GM23248 (cell line): Measurements from ENCODE around the gene CEP290. TPM values are rescaled to one million over a fixed set of nuclear protein-coding genes. Genes with fewer than 3 reads are reported as not detected.

ENCODE experiments used
- DNase-seq: peaks from one replicate; pipeline ENCODE4 v3.0.0-alpha.2; 2015
- H2AFZ ChIP-seq: fragments of 200-600 bp; sonication (generic); 2 replicates; pipeline ENCODE4 v1.6.1; 2016; ENCODE audit warnings: antibody characterized with exemption
- H3F3A ChIP-seq: fragments of 200-600 bp; sonication (generic); 2 replicates; pipeline ENCODE4 v1.6.1; 2016; ENCODE audit warnings: mild to moderate bottlenecking, antibody characterized with exemption, mixed run types; ENCODE audit not compliant: insufficient read depth
- H3K27ac ChIP-seq: fragments of 200-600 bp; sonication (generic); 2 replicates; pipeline ENCODE4 v1.5.1; 2016; ENCODE audit warnings: mild to moderate bottlenecking
- H3K27me3 ChIP-seq: fragments of 200-600 bp; sonication (generic); replicated peaks from 2 replicates; pipeline ENCODE4 v1.6.1; 2016; ENCODE audit warnings: mild to moderate bottlenecking; ENCODE audit not compliant: insufficient read depth
- H3K36me3 ChIP-seq: fragments of 200-600 bp; sonication (generic); 2 replicates; pipeline ENCODE4 v1.6.1; 2016; ENCODE audit warnings: low read depth, mild to moderate bottlenecking
- H3K4me1 ChIP-seq: fragments of 200-600 bp; sonication (generic); 2 replicates; pipeline ENCODE4 v1.6.1; 2016; ENCODE audit warnings: mild to moderate bottlenecking; ENCODE audit not compliant: insufficient read depth
- H3K4me2 ChIP-seq: fragments of 200-600 bp; sonication (generic); one replicate; pipeline ENCODE4 v1.6.1; 2016; ENCODE audit warnings: mild to moderate bottlenecking; ENCODE audit not compliant: unreplicated experiment
- H3K4me3 ChIP-seq: fragments of 200-600 bp; sonication (generic); 2 replicates; pipeline ENCODE4 v1.5.1; 2016; ENCODE audit warnings: mild to moderate bottlenecking
- H3K79me2 ChIP-seq: fragments of 200-600 bp; sonication (generic); 2 replicates; pipeline ENCODE4 v1.6.1; 2016; ENCODE audit warnings: mild to moderate bottlenecking; ENCODE audit not compliant: insufficient read depth
- H3K9ac ChIP-seq: fragments of 200-600 bp; sonication (generic); 2 replicates; pipeline ENCODE4 v1.6.1; 2016; ENCODE audit warnings: mild to moderate bottlenecking
- H3K9me2 ChIP-seq: fragments of 200-600 bp; sonication (generic); 2 replicates; pipeline ENCODE4 v1.6.1; 2016; ENCODE audit warnings: mixed run types, mild to moderate bottlenecking, moderate library complexity; ENCODE audit not compliant: insufficient read depth
- H3K9me3 ChIP-seq: fragments of 200-600 bp; sonication (generic); one replicate; pipeline ENCODE4 v1.6.1; 2017; ENCODE audit warnings: low read depth
- H4K20me1 ChIP-seq: fragments of 200-600 bp; sonication (generic); 2 replicates; pipeline ENCODE4 v1.6.0; 2016; ENCODE audit not compliant: insufficient read depth
- EZH2 ChIP-seq: fragments of 200-600 bp; sonication (generic); IDR thresholded peaks from 2 replicates; pipeline ENCODE4 v1.6.1; 2018; ENCODE audit warnings: antibody characterized with exemption, mild to moderate bottlenecking; ENCODE audit not compliant: insufficient read depth, poor library complexity, severe bottlenecking
- EZH2phosphoT487 ChIP-seq: fragments of 200-600 bp; sonication (generic); IDR thresholded peaks from 2 replicates; pipeline ENCODE4 v1.6.1; 2018; ENCODE audit warnings: antibody characterized with exemption, moderate library complexity, mild to moderate bottlenecking, low read depth; ENCODE audit not compliant: insufficient read depth
- WGBS, 2 experiments: methylation state at CpG; one replicate each; pipeline ENCODE4 v1.1.6; 2015 to 2017; ENCODE audit warnings: low lambda C conversion rate in 2 of 2, low coverage in 1 of 2; ENCODE audit errors: missing lambda C conversion rate in 2 of 2; 5-methylcytosine and 5-hydroxymethylcytosine counted together
- in situ Hi-C: fragments of 300-500 bp; cut with MboI; formaldehyde crosslinking; loops from 2 replicates; pipeline ENCODE4 v1.15.0; 2020
- polyA plus RNA-seq: library from polyadenylated mRNA; unstranded; fragments of >200 nt; fragmentation: Nextera tagmentation; extraction: Ambion mirVana; gene quantifications from 2 replicates; pipeline ENCODE4 v1.2.1, GENCODE V29; 2016
- total RNA-seq: library from RNA; depleted of rRNA; stranded (reverse); fragments of >200 nt; shearing (Covaris generic); gene quantifications from 2 replicates; pipeline ENCODE4 v1.2.3, GENCODE V29; 2014

The CEP290 gene
- total and polyA plus RNA-seq, 2 experiments from 2014 or later = 6.4 to 14.2 TPM

GRCh38 chr12:88111074-88111652, 30.7 kb downstream of the CEP290 start:
- 0 to 6% methylated on average over 1 of the region's 1 CpG for WGBS, 2 experiments
- peaks cover 8% of the 10 kb centered on the region; the same call in 1 of the 2 replicates for H3F3A ChIP-seq
- peak overlapping the region; percentile 79 for H2AFZ ChIP-seq
- H3K9ac ChIP-seq = peak overlapping the region; percentile 77
- H3K4me2 ChIP-seq = peak overlapping the region; percentile 97
- peak overlapping the region; percentile 73 for H3K4me3 ChIP-seq
- in situ Hi-C loops = loop anchor here (25.0 kb wide), 1 partner anchor 1401 kb away; the partner anchor contains the start of gene GALNT4
- no peaks in the 10 kb centered on the region for H3K9me3 ChIP-seq
- H3K9me2 ChIP-seq = no peaks in the 10 kb centered on the region
- no peaks in the 10 kb centered on the region for H3K27me3 ChIP-seq
- no peak for TF ChIP-seq EZH2phosphoT487
- no peak for TF ChIP-seq EZH2
- no peaks in the 10 kb centered on the region for H4K20me1 ChIP-seq
- DNase-seq = peak; percentile 72
- H3K79me2 ChIP-seq = no peaks in the 10 kb centered on the region
- H3K36me3 ChIP-seq = peaks cover 37% of the 10 kb centered on the region
- no peak overlapping the region for H3K27ac ChIP-seq
- peaks cover 16% of the 10 kb centered on the region for H3K4me1 ChIP-seq

DNA sequence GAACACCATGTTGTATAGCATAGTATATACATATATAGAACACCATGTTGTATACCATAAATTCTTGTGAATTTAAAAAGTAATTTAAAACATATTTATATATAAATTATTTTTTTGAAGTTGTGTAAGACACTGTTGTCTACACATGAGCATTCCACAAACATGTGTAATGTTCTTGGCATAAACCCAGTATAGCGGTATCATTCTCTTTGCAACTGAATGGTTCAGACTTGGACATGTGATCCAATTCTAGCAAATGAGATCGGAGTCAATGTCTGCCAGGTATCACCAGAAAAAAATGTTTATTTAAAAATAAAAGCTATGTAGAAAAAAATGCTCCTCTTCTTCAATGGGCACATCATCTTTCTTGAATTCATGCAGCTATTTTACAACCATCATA, 33.9 kb downstream of the CEP290 start:
- no peaks in the 10 kb centered on the region for H3K9me3 ChIP-seq
- H2AFZ ChIP-seq = no peak overlapping the region
- DNase-seq = peak; percentile 7
- TF ChIP-seq EZH2 (no peak), EZH2phosphoT487 (no peak)
- H3K9ac ChIP-seq = no peak overlapping the region
- no peak overlapping the region for H3K4me2 ChIP-seq
- no peaks in the 10 kb centered on the region for H3F3A ChIP-seq
- peaks cover 5% of the 10 kb centered on the region for H3K4me1 ChIP-seq
- in situ Hi-C loops = loop anchor here (25.0 kb wide), 1 partner anchor 1404 kb away; the partner anchor contains the start of gene GALNT4
- H3K9me2 ChIP-seq = no peaks in the 10 kb centered on the region
- 94 to 96% methylated on average over 2 of the region's 2 CpGs for WGBS, 2 experiments
- no peak overlapping the region for H3K27ac ChIP-seq
- no peaks in the 10 kb centered on the region for H4K20me1 ChIP-seq
- H3K4me3 ChIP-seq = no peak overlapping the region
- no peaks in the 10 kb centered on the region for H3K27me3 ChIP-seq
- H3K36me3 ChIP-seq = peaks cover 41% of the 10 kb centered on the region
- H3K79me2 ChIP-seq = no peaks in the 10 kb centered on the region

GRCh38 chr12:88093573-88093972, 48.3 kb downstream of the CEP290 start:
- H3K79me2 ChIP-seq = no peaks in the 10 kb centered on the region

GRCh38 chr12:88092771-88093170, 49.1 kb downstream of the CEP290 start:
- H3K79me2 ChIP-seq = no peaks in the 10 kb centered on the region
- H3K9me3 ChIP-seq = no peaks in the 10 kb centered on the region
- no peaks in the 10 kb centered on the region for H3K27me3 ChIP-seq
- H3K4me1 ChIP-seq = no peaks in the 10 kb centered on the region
- in situ Hi-C loops = no loop called here
- no peaks in the 10 kb centered on the region for H3K9me2 ChIP-seq
- H3K9ac ChIP-seq = no peak overlapping the region
- H4K20me1 ChIP-seq = no peaks in the 10 kb centered on the region
- DNase-seq = no peak
- no peak overlapping the region for H3K4me2 ChIP-seq
- H2AFZ ChIP-seq = no peak overlapping the region
- no peak overlapping the region for H3K27ac ChIP-seq
- no peaks in the 10 kb centered on the region for H3F3A ChIP-seq
- no peak overlapping the region for H3K4me3 ChIP-seq
- no peak for TF ChIP-seq EZH2phosphoT487
- TF ChIP-seq EZH2 = no peak
- H3K36me3 ChIP-seq = peaks cover 15% of the 10 kb centered on the region

More at GRCh38 chr12:88093573-88093972, 48.3 kb downstream of the CEP290 start:
- Histone ChIP-seq H2AFZ (no peak overlapping the region), H3K9ac (no peak overlapping the region), H3K9me2 (no peaks in the 10 kb centered on the region), H3K27me3 (no peaks in the 10 kb centered on the region), H3K9me3 (no peaks in the 10 kb centered on the region), H3K27ac (no peak overlapping the region), H3K4me1 (no peaks in the 10 kb centered on the region), H3F3A (no peaks in the 10 kb centered on the region), H3K36me3 (peaks cover 11% of the 10 kb centered on the region), H3K4me3 (no peak overlapping the region), H4K20me1 (no peaks in the 10 kb centered on the region), H3K4me2 (no peak overlapping the region)
- WGBS, 2 experiments = 92 to 94% methylated on average over 4 of the region's 4 CpGs
- no peak for TF ChIP-seq EZH2
- TF ChIP-seq EZH2phosphoT487 = no peak
- no peak for DNase-seq
- in situ Hi-C loops = no loop called here

DNA sequence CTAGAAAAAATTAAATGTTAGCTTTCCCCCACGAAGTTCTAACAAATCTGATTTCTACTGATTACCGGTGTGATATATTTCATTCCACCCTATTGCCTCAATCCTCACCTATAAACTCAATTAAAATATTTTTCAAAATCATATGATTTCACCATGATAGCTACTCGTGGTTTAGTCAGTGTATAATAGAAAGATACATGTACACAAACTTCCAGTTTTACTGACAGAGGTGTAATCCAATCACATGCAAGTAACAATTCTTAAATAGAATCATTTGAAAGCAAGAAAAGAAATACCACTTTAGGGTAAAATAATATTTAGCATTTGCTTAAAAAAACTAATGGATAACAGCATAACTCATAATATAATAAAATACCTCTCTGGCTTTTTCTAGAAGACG, 57.7 kb downstream of the CEP290 start:
- DNase-seq = no peak
- Histone ChIP-seq H3K27me3 (no peaks in the 10 kb centered on the region), H4K20me1 (no peaks in the 10 kb centered on the region), H3K4me3 (no peak overlapping the region), H3K27ac (no peak overlapping the region), H3F3A (no peaks in the 10 kb centered on the region), H3K9me2 (no peaks in the 10 kb centered on the region), H3K79me2 (no peaks in the 10 kb centered on the region), H3K4me1 (no peaks in the 10 kb centered on the region), H3K4me2 (no peak overlapping the region), H3K9me3 (no peaks in the 10 kb centered on the region), H2AFZ (no peak overlapping the region), H3K9ac (no peak overlapping the region), H3K36me3 (peaks cover 50% of the 10 kb centered on the region)
- in situ Hi-C loops = no loop called here
- TF ChIP-seq EZH2phosphoT487 (no peak), EZH2 (no peak)
- 85 to 91% methylated on average over 4 of the region's 4 CpGs for WGBS, 2 experiments
